T47D (cell line): ENCODE data around the gene THOC2.
"Not testable (repeated sequence)": the region's sequence is repeated elsewhere in the genome, so short reads cannot be mapped to it uniquely, and the experiment has no call there.

Experiments
- DNase-seq, 2 experiments: peaks; one replicate each; pipeline versions ENCODE4 v3.0.0 to v3.0.0-alpha.2; 2011 to 2012; ENCODE audit warnings: low read depth in 1 of 2, low spot score in 1 of 2
- JUND ChIP-seq: IDR thresholded peaks from 2 replicates; pipeline ENCODE4 v1.6.1; 2012; ENCODE audit warnings: low read depth
- in situ Hi-C: cut with HindIII; loops from 2 replicates; pipeline ENCODE4 v1.10.0; 2016; ENCODE audit warnings: low sequenced_read_pairs, low pct_unique_long_range_greater_than_20kb

THOC2 gene

GRCh38 chrX:123626962-123627361 lies 105.9 kb downstream of the THOC2 start:
- TF ChIP-seq JUND: no peak
- DNase-seq: no peak
- in situ Hi-C loops: no loop called here

GRCh38 chrX:123625952-123626351 lies 106.9 kb downstream of the THOC2 start:
- DNase-seq: no peak
- TF ChIP-seq JUND: no peak
- in situ Hi-C loops: no loop called here

- no peak for TF ChIP-seq JUND
- DNase-seq: no peak
- in situ Hi-C loops: no loop called here
These were observed 107.4 kb downstream of the THOC2 start for GRCh38 chrX:123625477-123625876.

GRCh38 chrX:123617007-123617406 lies 115.8 kb downstream of the THOC2 start:
- in situ Hi-C loops: no loop called here
- TF ChIP-seq JUND: no peak
- DNase-seq: no peak

- DNase-seq: no peak
- in situ Hi-C loops: no loop called here
- TF ChIP-seq JUND: no peak
These were observed 121.9 kb downstream of the THOC2 start for GRCh38 chrX:123610915-123611314.

- no peak for TF ChIP-seq JUND
- DNase-seq: no peak
- in situ Hi-C loops: no loop called here
These were observed 125.0 kb downstream of the THOC2 start for GRCh38 chrX:123607806-123608205.

- no peak for TF ChIP-seq JUND
- in situ Hi-C loops: no loop called here
- no peak for DNase-seq
These were observed 125.6 kb downstream of the THOC2 start for GRCh38 chrX:123607270-123607669.

- in situ Hi-C loops: no loop called here
- no peak for TF ChIP-seq JUND
- no peak for DNase-seq
These were observed 129.4 kb downstream of the THOC2 start for GRCh38 chrX:123603491-123603890.

GRCh38 chrX:123601437-123601836 lies 131.4 kb downstream of the THOC2 start:
- no peak for TF ChIP-seq JUND
- no peak for DNase-seq
- in situ Hi-C loops: no loop called here

- DNase-seq: no peak
- no peak for TF ChIP-seq JUND
These were observed 132.7 kb downstream of the THOC2 start for GRCh38 chrX:123600181-123600580.

GRCh38 chrX:123590842-123591486 lies 141.9 kb downstream of the THOC2 start:
- DNase-seq: no peak
- no peak for TF ChIP-seq JUND

More at GRCh38 chrX:123600181-123600580, 132.7 kb downstream of the THOC2 start:
- in situ Hi-C loops: no loop called here

GRCh38 chrX:123588723-123589122 lies 144.1 kb downstream of the THOC2 start:
- in situ Hi-C loops: no loop called here
- no peak for TF ChIP-seq JUND
- DNase-seq: no peak

More at GRCh38 chrX:123590842-123591486, 141.9 kb downstream of the THOC2 start:
- in situ Hi-C loops: no loop called here

- no peak for TF ChIP-seq JUND
- in situ Hi-C loops: no loop called here
- DNase-seq: no peak
These were observed 151.3 kb downstream of the THOC2 start for GRCh38 chrX:123581586-123581985.

- in situ Hi-C loops: no loop called here
- DNase-seq: no peak
- TF ChIP-seq JUND: no peak
These were observed 152.1 kb downstream of the THOC2 start for GRCh38 chrX:123580792-123581191.

GRCh38 chrX:123574027-123574426 lies 158.8 kb downstream of the THOC2 start:
- in situ Hi-C loops: not testable (repeated sequence)

More at GRCh38 chrX:123574027-123574426, 158.8 kb downstream of the THOC2 start:
- not testable (repeated sequence) for DNase-seq
